Skin epidermis (tissue), 12 donors: ENCODE measurements around the gene ELOVL6.
"Not testable (repeated sequence)": the region's sequence is repeated elsewhere in the genome, so short reads cannot be mapped to it uniquely, and the experiment has no call there.

Experiments
- H3K27ac ChIP-seq, 21 experiments: fragments of 200-600 bp; sonication (generic) in 11 of 21; one replicate each; pipeline ENCODE4 v1.5.0; 2020; ENCODE audit warnings: mild to moderate bottlenecking in 3 of 21, inconsistent platforms in 2 of 21, moderate library complexity in 2 of 21
- H3K4me3 ChIP-seq, 7 experiments: fragments of 200-600 bp; sonication (generic) in 2 of 7; one replicate each; pipeline ENCODE4 v1.5.0; 2020; ENCODE audit warnings: inconsistent platforms in 2 of 7, mild to moderate bottlenecking in 2 of 7, moderate library complexity in 1 of 7

The ELOVL6 gene

GRCh38 chr4:110197529-110198042, 829 bp downstream of the ELOVL6 start:
- Histone ChIP-seq H3K4me3 (peak overlapping the region; percentile 61 to 96 (median 75)), H3K27ac (peak overlapping the region in 19 of 21 experiments; percentile 84 to 98 (median 93))

- H3K4me3 ChIP-seq, result peak overlapping the region; percentile 61 to 96 (median 75)
- peak overlapping the region; percentile 54 to 98 (median 93) for H3K27ac ChIP-seq
These were observed 1.4 kb downstream of the ELOVL6 start for GRCh38 chr4:110196871-110197528.

GRCh38 chr4:110196206-110196870, 2.1 kb downstream of the ELOVL6 start:
- peak overlapping the region; percentile 54 to 98 (median 93) for H3K27ac ChIP-seq

GRCh38 chr4:110195561-110196205, 2.7 kb downstream of the ELOVL6 start:
- Histone ChIP-seq H3K27ac (peak overlapping the region; percentile 54 to 98 (median 93)), H3K4me3 (peak overlapping the region; percentile 61 to 96 (median 75))

More at GRCh38 chr4:110196206-110196870, 2.1 kb downstream of the ELOVL6 start:
- H3K4me3 ChIP-seq, result peak overlapping the region; percentile 61 to 96 (median 75)

- H3K4me3 ChIP-seq, result no peak overlapping the region
- peak overlapping the region in 6 of 21 experiments; percentile 3 to 64 (median 16) for H3K27ac ChIP-seq
These were observed 4.3 kb downstream of the ELOVL6 start for GRCh38 chr4:110193822-110194761.

- peak overlapping the region in 2 of 21 experiments; percentile 9 to 19 for H3K27ac ChIP-seq
- not testable (repeated sequence) for H3K4me3 ChIP-seq
These were observed 5.1 kb downstream of the ELOVL6 start for GRCh38 chr4:110193287-110193686.

GRCh38 chr4:110190249-110190648, 8.2 kb downstream of the ELOVL6 start:
- H3K4me3 ChIP-seq, result no peak overlapping the region

GRCh38 chr4:110188113-110188512, 10.3 kb downstream of the ELOVL6 start:
- no peak overlapping the region for H3K4me3 ChIP-seq
- no peak overlapping the region for H3K27ac ChIP-seq

More at GRCh38 chr4:110190249-110190648, 8.2 kb downstream of the ELOVL6 start:
- H3K27ac ChIP-seq, result no peak overlapping the region

GRCh38 chr4:110184791-110185155, 13.6 kb downstream of the ELOVL6 start:
- H3K27ac ChIP-seq, result no peak overlapping the region
- no peak overlapping the region for H3K4me3 ChIP-seq

GRCh38 chr4:110184140-110184790, 14.2 kb downstream of the ELOVL6 start:
- H3K4me3 ChIP-seq, result no peak overlapping the region
- H3K27ac ChIP-seq, result no peak overlapping the region

GRCh38 chr4:110183643-110184042, 14.8 kb downstream of the ELOVL6 start:
- no peak overlapping the region for H3K4me3 ChIP-seq
- H3K27ac ChIP-seq, result no peak overlapping the region

GRCh38 chr4:110183058-110183457, 15.4 kb downstream of the ELOVL6 start:
- Histone ChIP-seq H3K27ac (no peak overlapping the region), H3K4me3 (no peak overlapping the region)

GRCh38 chr4:110181890-110182289, 16.5 kb downstream of the ELOVL6 start:
- H3K27ac ChIP-seq, result no peak overlapping the region
- no peak overlapping the region for H3K4me3 ChIP-seq

GRCh38 chr4:110175634-110176033, 22.8 kb downstream of the ELOVL6 start:
- H3K27ac ChIP-seq, result no peak overlapping the region
- H3K4me3 ChIP-seq, result no peak overlapping the region

- H3K4me3 ChIP-seq, result no peak overlapping the region
- no peak overlapping the region for H3K27ac ChIP-seq
These were observed 25.4 kb downstream of the ELOVL6 start for GRCh38 chr4:110172972-110173371.

- Histone ChIP-seq H3K4me3 (no peak overlapping the region), H3K27ac (no peak overlapping the region)
These were observed 26.4 kb downstream of the ELOVL6 start for GRCh38 chr4:110171971-110172370.

GRCh38 chr4:110170861-110171260, 27.6 kb downstream of the ELOVL6 start:
- no peak overlapping the region for H3K27ac ChIP-seq

GRCh38 chr4:110165382-110166286, 32.8 kb downstream of the ELOVL6 start:
- H3K4me3 ChIP-seq, result no peak overlapping the region
- H3K27ac ChIP-seq, result peak overlapping the region in 11 of 21 experiments; percentile 11 to 73 (median 50)

More at GRCh38 chr4:110170861-110171260, 27.6 kb downstream of the ELOVL6 start:
- H3K4me3 ChIP-seq, result no peak overlapping the region
